Motor neuron (in vitro differentiated cells): Measurements from ENCODE around the gene C8G. TPM values are rescaled to one million over a fixed set of nuclear protein-coding genes. Genes with fewer than 3 reads are reported as not detected.

Source experiments
- ATAC-seq, 8 experiments: fragments of 200-7000 bp; cut with Tn5 transposase; replicated peaks in 6 of 8; 2 replicates each; pipeline ENCODE4 v1.8.0; 2021; ENCODE audit warnings: mild to moderate bottlenecking in 8 of 8, moderate library complexity in 8 of 8
- H3K27ac ChIP-seq, 2 donors: fragments of 250-450 bp; sonication (Bioruptor Pico); 2 replicates each; pipeline ENCODE4 v1.9.0; 2021; ENCODE audit warnings: antibody characterized with exemption in 2 of 2, mild to moderate bottlenecking in 2 of 2, moderate library complexity in 1 of 2
- H3K4me1 ChIP-seq, 2 donors: fragments of 250-450 bp; sonication (Bioruptor Pico); replicated peaks in 1 of 2; 2 replicates each; pipeline ENCODE4 v1.6.1; 2021; ENCODE audit warnings: antibody characterized with exemption in 2 of 2, mild to moderate bottlenecking in 2 of 2, moderate library complexity in 1 of 2
- H3K4me3 ChIP-seq, 5 donors: fragments of 250-450 bp; sonication (Bioruptor Pico); 2 replicates each; pipeline ENCODE4 v1.9.0; 2021; ENCODE audit warnings: antibody characterized with exemption in 5 of 5, mild to moderate bottlenecking in 5 of 5, moderate library complexity in 4 of 5
- WGBS, 10 experiments: fragments of 450-650 bp; shearing (Covaris generic); methylation state at CpG; one replicate each; pipeline ENCODE4 v1.0.0; 2022; 5-methylcytosine and 5-hydroxymethylcytosine counted together
- in situ Hi-C, 9 experiments: fragments of 400-800 bp; cut with MboI; loops; one replicate each; pipeline ENCODE4 v1.15.0; 2021; ENCODE audit warnings: low sequenced_read_pairs in 9 of 9, low pct_unique_long_range_greater_than_20kb in 2 of 9; ENCODE audit not compliant: unreplicated experiment in 9 of 9
- total RNA-seq, 8 experiments: library from RNA; unstranded; fragments of 300-600 nt; gene quantifications; 2 replicates each; pipeline versions ENCODE4 v1.2.3 to v1.2.4, GENCODE V29; 2022

Gene C8G
- total RNA-seq, 8 experiments from 2014 or later: 0.71 to 2.7 (median 1.4) TPM; not detected in 2

DNA sequence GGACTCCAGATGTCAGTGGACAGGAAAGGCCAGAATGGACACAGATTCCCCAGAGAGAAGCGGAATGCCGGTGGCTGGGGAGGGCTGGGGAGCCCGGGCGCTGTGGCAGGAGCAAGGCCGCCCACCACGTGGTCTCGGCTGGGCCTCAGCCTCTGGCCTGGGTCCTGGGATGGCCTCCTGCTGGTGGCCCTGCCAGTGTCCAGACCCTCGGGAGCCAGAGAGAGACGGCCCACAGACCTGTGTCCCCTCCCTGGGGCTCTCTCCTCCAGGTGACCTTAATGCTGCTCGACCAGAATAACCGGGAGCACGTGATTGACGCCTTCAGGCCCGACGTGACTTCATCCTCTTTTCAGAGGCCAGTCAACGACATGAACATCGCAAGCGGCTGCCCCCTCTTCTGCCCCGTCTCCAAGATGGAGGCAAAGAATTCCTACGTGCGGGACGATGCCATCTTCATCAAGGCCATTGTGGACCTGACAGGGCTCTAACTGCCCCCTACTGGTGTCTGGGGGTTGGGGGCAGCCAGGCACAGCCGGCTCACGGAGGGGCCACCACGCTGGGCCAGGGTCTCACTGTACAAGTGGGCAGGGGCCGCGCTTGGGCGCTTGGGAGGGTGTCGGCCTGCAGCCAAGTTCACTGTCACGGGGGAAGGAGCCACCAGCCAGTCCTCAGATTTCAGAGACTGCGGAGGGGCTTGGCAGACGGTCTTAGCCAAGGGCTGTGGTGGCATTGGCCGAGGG lies 19.5 kb upstream of the C8G start:
- in situ Hi-C loops: no loop called here
- ATAC-seq: peak in 2 of 8 experiments; percentile 8 to 15
- no peak overlapping the region for H3K27ac ChIP-seq
- WGBS, 10 experiments: 83 to 95% (median 91%) methylated on average over 3 to 14 of the region's 33 CpGs; no CpG with 5 or more reads in 6 of the 10 experiments
- no peaks in the 10 kb centered on the region for H3K4me1 ChIP-seq
- H3K4me3 ChIP-seq: no peak overlapping the region

DNA sequence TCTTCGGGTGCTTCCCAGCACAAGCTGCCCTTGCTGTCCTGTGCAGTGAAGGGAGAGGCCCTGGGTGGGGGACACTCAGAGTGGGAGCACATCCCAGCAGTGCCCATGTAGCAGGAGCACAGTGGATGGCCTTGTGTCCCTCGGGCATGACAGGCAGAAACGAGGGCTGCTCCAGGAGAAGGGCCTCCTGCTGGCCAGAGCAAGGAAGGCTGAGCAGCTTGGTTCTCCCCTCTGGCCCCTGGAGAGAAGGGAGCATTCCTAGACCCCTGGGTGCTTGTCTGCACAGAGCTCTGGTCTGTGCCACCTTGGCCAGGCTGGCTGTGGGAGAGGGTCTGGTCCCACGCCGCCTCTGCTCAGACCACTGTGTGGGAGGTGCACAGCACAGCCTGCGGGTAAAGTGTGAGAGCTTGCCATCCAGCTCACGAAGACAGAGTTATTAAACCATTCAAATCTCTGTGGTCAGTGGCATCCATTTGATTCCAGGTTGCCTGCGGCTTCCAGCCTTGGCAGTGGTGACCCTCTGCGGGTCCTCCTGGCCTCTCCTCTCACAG lies 18.8 kb upstream of the C8G start:
- peak in 3 of 8 experiments; percentile 18 to 30 (median 21) for ATAC-seq
- no peak overlapping the region for H3K4me3 ChIP-seq
- H3K27ac ChIP-seq: no peak overlapping the region
- H3K4me1 ChIP-seq: no peaks in the 10 kb centered on the region
- WGBS, 10 experiments: 93 to 100% (median 100%) methylated on average over 1 to 3 of the region's 9 CpGs; no CpG with 5 or more reads in 5 of the 10 experiments
- in situ Hi-C loops: no loop called here

DNA sequence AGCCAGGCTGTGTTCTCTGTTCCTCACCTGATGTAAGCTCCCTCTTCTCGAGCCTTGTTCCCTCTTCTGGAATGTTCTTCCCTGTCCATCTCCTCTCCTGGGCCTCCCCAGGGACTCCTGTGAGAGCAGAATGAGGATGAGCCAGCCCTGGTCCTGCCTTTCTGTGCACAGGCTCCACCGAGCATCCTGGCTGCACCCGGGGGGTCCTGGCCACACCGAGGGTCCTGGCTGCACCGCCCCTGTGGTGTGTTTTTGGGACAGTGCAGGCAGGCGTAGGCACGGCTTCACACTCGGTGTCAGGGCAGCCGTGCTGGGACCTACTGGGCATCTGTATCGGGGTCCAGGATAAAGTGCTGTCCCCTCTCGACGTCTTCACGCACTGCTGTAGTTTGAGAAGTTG lies 18.3 kb upstream of the C8G start:
- ATAC-seq: peak in 1 of 8 experiments; percentile 17
- Histone ChIP-seq H3K4me3 (no peak overlapping the region), H3K4me1 (no peaks in the 10 kb centered on the region), H3K27ac (no peak overlapping the region)
- in situ Hi-C loops: no loop called here
- 53 to 96% (median 93%) methylated on average over 3 to 9 of the region's 13 CpGs; no CpG with 5 or more reads in 3 of the 10 experiments for WGBS, 10 experiments

DNA sequence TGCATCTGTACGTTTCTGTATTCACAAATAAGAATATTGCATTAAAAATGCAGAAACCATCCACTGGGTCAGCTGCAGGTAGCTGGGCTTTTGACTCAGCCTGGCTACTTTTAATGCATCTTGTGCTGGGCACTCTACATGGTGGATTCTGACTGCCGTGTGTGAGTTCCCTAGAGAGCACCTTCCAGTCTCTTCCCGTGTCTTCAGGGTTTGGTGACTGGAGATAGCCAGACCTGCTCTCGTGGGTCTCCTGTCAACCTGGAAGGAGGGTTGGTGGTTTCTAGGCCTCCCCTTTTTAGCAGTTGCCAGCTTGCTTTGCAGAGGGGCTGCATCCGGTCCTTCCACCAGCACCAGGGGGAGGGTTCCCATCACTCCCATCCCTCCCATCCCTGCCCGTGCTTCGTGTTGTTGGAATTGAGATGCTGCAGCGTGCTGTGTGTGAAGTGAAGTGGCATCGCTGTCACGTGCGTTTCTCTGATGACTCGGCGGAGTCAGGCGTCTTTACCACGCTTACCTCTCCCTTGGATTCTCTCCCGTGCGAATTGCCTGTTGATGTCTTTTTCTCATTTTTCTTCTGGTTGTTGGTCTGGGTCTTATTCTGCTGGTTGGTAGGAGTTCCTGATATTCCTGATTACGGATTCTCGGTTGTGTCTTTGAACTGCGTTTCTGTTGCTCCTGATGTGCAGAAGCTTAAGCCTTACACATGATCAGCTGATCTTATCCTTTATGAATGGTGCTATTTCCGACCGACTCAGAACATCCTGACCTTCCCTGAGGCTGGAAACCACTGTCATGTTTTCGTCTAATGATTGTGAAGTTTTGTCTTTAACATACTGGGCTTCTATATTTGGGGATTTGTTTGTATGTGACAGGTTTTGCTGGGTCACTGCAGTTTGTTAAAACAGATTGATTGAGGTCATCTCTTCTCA lies 17.4 kb upstream of the C8G start:
- H3K27ac ChIP-seq: no peak overlapping the region
- H3K4me3 ChIP-seq: no peak overlapping the region
- in situ Hi-C loops: no loop called here
- ATAC-seq: peak in 1 of 8 experiments; percentile 31
- no peaks in the 10 kb centered on the region for H3K4me1 ChIP-seq
- 49 to 100% (median 89%) methylated on average over 1 to 15 of the region's 23 CpGs; no CpG with 5 or more reads in 1 of the 10 experiments for WGBS, 10 experiments

DNA sequence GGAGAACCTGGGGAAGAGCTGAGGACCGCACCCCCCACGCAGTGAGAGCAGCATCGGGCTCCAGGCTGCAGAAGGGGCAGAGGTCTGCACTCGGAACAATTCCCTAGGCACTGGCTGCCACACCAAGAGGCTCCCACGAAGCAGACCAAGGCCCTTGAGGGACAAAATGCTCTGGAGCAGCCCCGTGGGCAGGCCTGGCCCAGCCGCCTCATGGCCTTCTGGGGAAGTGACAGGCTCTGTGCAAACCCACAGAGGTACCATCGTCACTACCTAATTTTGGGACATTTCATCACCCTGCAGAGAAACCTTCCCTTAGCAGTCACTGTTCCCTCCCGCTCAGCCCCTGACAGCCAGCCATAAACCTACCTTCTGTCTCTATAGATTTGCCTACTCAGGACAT lies 16.5 kb upstream of the C8G start:
- Histone ChIP-seq H3K4me3 (no peak overlapping the region), H3K27ac (no peak overlapping the region), H3K4me1 (no peaks in the 10 kb centered on the region)
- peak in 3 of 8 experiments; percentile 22 to 43 (median 27) for ATAC-seq
- 83 to 100% (median 93%) methylated on average over 1 to 3 of the region's 9 CpGs; no CpG with 5 or more reads in 6 of the 10 experiments for WGBS, 10 experiments
- in situ Hi-C loops: no loop called here

DNA sequence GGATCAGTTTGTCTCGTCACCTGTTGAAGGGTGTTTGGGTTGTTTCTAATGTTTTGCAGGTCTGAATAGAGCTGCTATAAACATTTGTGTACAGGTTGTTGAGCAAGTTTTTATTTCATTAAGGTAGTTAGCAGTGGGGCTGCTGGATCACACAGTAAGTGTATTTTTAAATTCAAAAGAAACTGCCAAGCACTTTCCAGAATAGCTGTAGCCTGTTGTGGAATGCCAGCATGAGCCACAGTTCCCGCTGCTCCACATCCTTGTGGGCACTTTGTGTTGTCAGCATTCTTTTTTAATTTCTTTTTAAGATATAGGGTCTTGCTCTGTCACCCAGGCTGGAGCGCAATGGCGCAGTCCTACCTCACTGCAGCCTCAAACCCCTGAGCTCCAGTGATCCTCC lies 15.0 kb upstream of the C8G start:
- WGBS, 10 experiments: 75 to 100% (median 100%) methylated on average over 2 to 4 of the region's 4 CpGs; no CpG with 5 or more reads in 2 of the 10 experiments
- Histone ChIP-seq H3K27ac (no peak overlapping the region), H3K4me1 (no peaks in the 10 kb centered on the region), H3K4me3 (no peak overlapping the region)
- no peak for ATAC-seq
- in situ Hi-C loops: no loop called here

DNA sequence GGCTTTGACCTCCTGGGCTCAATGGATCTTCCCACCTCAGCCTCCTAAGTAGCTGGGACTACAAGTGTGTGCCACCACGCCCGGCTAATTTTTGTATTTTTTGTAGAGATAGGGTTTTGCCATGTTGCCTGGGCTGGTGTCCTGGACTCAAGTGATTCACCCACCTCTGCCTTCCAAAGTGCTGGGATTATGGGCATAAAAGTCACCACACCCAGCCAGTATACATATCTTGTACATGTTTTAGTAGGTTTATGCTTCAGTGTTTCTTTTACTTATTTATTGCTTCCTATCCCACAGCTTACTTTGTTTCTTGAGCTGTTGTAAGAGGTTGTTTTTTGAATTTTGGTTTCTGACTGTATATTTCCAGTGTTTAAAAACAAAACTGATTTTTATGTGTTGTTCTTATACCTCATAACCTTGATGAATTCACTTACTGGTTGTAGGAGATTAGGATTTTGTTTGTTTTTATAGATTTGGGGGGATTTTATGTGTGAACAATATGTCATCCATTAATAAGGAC lies 13.4 kb upstream of the C8G start:
- H3K27ac ChIP-seq: no peak overlapping the region
- H3K4me1 ChIP-seq: no peaks in the 10 kb centered on the region
- no peak overlapping the region for H3K4me3 ChIP-seq
- peak in 3 of 8 experiments; percentile 62 to 69 (median 65) for ATAC-seq
- 37 to 100% (median 85%) methylated on average over 1 to 2 of the region's 2 CpGs; no CpG with 5 or more reads in 4 of the 10 experiments for WGBS, 10 experiments
- in situ Hi-C loops: no loop called here

DNA sequence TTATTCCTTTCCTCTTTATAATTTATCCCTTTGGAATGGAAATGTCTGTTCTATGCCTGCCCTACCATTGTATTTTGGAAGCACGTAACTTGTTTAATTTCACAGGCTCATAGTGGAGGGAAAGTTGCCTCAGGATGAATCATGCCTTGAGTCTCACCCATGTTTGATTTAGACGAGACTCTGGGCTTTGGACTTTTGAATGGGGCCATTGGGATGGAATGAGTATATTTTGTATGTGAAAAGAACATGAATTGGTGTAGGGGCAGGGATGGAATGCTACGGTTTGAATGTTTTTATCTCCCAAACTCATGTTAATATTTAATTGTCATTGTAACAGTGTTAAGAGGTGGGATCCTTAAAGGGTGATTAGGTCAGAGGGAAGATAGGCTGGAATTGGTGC lies 10.8 kb upstream of the C8G start:
- Histone ChIP-seq H3K4me1 (no peaks in the 10 kb centered on the region), H3K4me3 (no peak overlapping the region), H3K27ac (no peak overlapping the region)
- peak in 3 of 8 experiments; percentile 27 to 46 (median 42) for ATAC-seq
- 33 to 100% (median 80%) methylated on average over 1 to 3 of the region's 3 CpGs for WGBS, 10 experiments
- in situ Hi-C loops: no loop called here

DNA sequence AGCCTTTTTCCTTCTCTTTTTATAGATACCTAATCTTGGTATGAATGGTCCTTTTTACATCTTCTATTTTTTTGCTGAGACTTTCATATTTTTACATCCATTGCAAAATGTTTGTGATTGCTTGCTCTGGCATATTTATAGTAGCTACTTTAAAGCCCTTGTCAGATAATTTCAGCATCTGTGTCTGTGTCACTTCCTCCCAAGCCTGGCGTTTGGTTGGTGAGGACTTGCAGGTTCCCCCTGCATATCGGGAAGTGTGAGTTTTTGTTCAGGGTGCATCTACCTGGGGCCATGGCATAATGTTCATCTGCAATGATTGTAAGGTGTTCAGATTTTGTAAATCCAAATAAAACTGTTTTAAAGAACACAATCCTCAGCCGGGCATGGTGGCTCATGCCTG lies 9.4 kb upstream of the C8G start:
- no peak for ATAC-seq
- Histone ChIP-seq H3K4me3 (no peak overlapping the region), H3K4me1 (no peaks in the 10 kb centered on the region), H3K27ac (no peak overlapping the region)
- in situ Hi-C loops: no loop called here
- WGBS, 10 experiments: 50 to 100% (median 80%) methylated on average over 1 to 3 of the region's 3 CpGs; no CpG with 5 or more reads in 5 of the 10 experiments

DNA sequence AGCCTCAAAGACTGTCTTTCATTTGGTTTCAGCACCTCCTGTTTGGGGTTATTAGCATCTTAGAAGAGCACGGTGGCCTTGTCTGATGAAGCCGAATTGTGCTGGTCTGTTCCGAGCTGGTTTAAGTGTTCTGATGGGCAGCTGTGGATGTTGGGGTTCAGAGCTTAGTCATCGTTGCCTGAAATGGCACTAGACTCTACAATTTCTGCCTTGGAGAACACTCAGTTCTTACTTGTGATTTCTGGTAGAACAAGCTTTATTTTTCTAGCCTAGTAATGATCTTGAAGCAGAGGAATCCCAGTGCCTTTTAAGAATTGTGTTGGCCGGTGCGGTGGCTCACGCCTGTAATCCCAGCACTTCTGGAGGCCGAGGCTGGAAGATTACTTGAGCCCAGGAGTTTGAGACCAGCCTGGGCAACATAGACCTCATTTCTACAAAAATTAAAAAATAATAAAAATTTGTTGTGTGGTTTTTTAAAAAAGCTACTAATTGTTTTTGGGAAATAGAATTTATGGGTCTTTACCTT lies 8.3 kb upstream of the C8G start:
- no peak overlapping the region for H3K27ac ChIP-seq
- H3K4me3 ChIP-seq: no peak overlapping the region
- WGBS, 10 experiments: 37 to 100% (median 84%) methylated on average over 1 to 8 of the region's 8 CpGs; no CpG with 5 or more reads in 1 of the 10 experiments
- no peaks in the 10 kb centered on the region for H3K4me1 ChIP-seq
- in situ Hi-C loops: no loop called here
- no peak for ATAC-seq

DNA sequence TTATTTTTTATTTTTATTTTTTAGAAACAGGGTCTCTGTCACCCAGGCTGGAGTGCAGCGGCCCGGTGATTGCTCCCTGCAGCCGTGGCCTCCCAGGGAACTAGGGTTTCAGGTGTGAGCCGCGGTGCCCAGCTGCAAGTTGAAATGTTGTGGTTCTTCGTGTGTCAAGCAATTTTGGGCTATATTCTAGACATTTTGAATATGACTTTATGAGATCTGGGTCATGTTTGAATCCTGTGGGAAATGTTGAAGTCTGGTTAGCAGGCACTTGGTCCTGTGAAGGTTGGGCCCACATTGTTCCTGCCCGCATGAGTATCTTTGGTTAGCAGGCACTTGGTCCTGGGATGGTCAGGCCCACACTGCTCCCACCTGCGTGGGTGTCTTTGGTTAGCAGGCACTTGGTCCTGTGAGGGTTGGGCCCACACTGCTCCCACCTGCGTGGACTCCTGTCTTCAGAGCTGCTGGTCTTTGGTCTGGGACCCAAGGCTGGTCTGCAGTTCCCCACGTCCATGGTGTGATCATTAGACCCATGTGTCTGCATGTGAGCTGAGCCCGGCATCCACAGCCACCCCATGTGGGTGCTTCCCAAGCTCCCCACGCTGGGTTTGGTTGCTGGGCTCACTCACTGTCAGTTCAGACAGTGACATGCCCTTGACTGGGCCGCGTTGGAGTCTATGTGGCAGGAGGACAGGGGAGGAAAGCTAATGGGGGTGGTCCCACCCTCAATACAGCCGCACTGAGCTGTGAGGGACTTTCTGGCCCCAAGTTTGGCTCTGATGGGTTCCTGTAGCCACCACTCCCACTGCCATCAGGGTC lies 7.6 kb upstream of the C8G start:
- ATAC-seq: no peak
- no peak overlapping the region for H3K4me3 ChIP-seq
- WGBS, 10 experiments: 82 to 100% (median 91%) methylated on average over 2 to 7 of the region's 15 CpGs; no CpG with 5 or more reads in 4 of the 10 experiments
- H3K4me1 ChIP-seq: no peaks in the 10 kb centered on the region
- in situ Hi-C loops: no loop called here
- H3K27ac ChIP-seq: no peak overlapping the region

DNA sequence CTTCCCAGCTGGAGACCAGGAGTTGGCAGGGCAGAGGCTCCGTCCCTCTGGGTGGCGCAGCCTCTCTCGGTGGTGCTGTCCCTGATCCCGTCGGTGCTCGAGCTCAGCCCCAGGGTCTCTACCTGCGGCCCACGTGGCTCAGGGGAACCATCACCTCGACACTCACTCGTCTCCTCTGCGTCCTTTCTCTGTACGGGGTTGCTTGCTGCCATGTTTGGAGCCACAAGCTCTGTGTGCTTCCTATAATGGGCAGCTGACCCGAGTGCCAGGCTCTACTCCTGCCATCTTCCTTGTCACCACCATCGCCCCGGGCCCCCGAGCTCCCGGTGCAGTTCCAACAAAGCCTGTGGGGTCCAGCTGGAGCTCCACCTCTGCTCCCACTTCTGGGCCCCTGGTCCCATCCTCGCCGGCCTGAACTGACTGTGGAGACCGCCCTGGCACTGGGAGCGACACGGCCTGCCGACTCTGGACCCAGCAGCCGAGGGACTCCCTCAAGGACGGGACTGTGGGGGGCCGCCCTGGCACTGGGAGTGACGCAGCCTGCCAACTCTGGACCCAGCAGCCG lies 5.5 kb upstream of the C8G start:
- no peak for ATAC-seq
- in situ Hi-C loops: no loop called here
- Histone ChIP-seq H3K27ac (no peak overlapping the region), H3K4me3 (no peak overlapping the region), H3K4me1 (peaks cover 3 to 9% of the 10 kb centered on the region in 2 donors)
- WGBS, 10 experiments: 80 to 97% (median 94%) methylated on average over 2 to 13 of the region's 28 CpGs; no CpG with 5 or more reads in 5 of the 10 experiments
